BLaER1 (cell line): ENCODE results near the gene RAB23.

Source experiments
- H3K27ac ChIP-seq: shearing (Covaris generic); formaldehyde crosslinking; 2 replicates; pipeline ENCODE4 v1.8.1; 2022
- H3K27me3 ChIP-seq: shearing (Covaris generic); formaldehyde crosslinking; 2 replicates; pipeline ENCODE4 v1.8.1; 2022
- H3K36me3 ChIP-seq: shearing (Covaris generic); formaldehyde crosslinking; 2 replicates; pipeline ENCODE4 v1.8.1; 2022
- H3K4me1 ChIP-seq: shearing (Covaris generic); formaldehyde crosslinking; 2 replicates; pipeline ENCODE4 v1.8.1; 2022
- H3K4me2 ChIP-seq: shearing (Covaris generic); formaldehyde crosslinking; 2 replicates; pipeline ENCODE4 v1.8.1; 2022
- H3K4me3 ChIP-seq: shearing (Covaris generic); formaldehyde crosslinking; 2 replicates; pipeline ENCODE4 v1.8.1; 2022
- H3K9ac ChIP-seq: shearing (Covaris generic); formaldehyde crosslinking; 2 replicates; pipeline ENCODE4 v1.8.1; 2022
- H3K9me3 ChIP-seq: shearing (Covaris generic); formaldehyde crosslinking; 2 replicates; pipeline ENCODE4 v1.8.1; 2022
- H4K20me1 ChIP-seq: shearing (Covaris generic); formaldehyde crosslinking; 2 replicates; pipeline ENCODE4 v1.8.1; 2022
- Cebpa-rat ChIP-seq: shearing (Covaris generic); IDR thresholded peaks from 2 replicates; pipeline ENCODE4 v1.8.1; 2022

The RAB23 gene

GRCh38 chr6:57257911-57258541 lies 35.9 kb upstream of the RAB23 start:
- no peaks in the 10 kb centered on the region for H3K27me3 ChIP-seq
- no peak overlapping the region for H3K9ac ChIP-seq

GRCh38 chr6:57256541-57256940 lies 34.4 kb upstream of the RAB23 start:
- no peaks in the 10 kb centered on the region for H3K27me3 ChIP-seq
- H4K20me1 ChIP-seq = no peaks in the 10 kb centered on the region
- no peaks in the 10 kb centered on the region for H3K4me1 ChIP-seq
- no peak overlapping the region for H3K4me2 ChIP-seq
- no peaks in the 10 kb centered on the region for H3K36me3 ChIP-seq
- no peak overlapping the region for H3K9ac ChIP-seq
- TF ChIP-seq Cebpa-rat = no peak
- no peaks in the 10 kb centered on the region for H3K9me3 ChIP-seq
- H3K27ac ChIP-seq = no peak overlapping the region
- H3K4me3 ChIP-seq = no peak overlapping the region

More at GRCh38 chr6:57257911-57258541, 35.9 kb upstream of the RAB23 start:
- no peaks in the 10 kb centered on the region for H4K20me1 ChIP-seq
- H3K27ac ChIP-seq = no peak overlapping the region
- H3K4me1 ChIP-seq = no peaks in the 10 kb centered on the region
- no peaks in the 10 kb centered on the region for H3K36me3 ChIP-seq
- TF ChIP-seq Cebpa-rat = no peak
- H3K4me2 ChIP-seq = no peak overlapping the region
- no peak overlapping the region for H3K4me3 ChIP-seq
- H3K9me3 ChIP-seq = no peaks in the 10 kb centered on the region

DNA sequence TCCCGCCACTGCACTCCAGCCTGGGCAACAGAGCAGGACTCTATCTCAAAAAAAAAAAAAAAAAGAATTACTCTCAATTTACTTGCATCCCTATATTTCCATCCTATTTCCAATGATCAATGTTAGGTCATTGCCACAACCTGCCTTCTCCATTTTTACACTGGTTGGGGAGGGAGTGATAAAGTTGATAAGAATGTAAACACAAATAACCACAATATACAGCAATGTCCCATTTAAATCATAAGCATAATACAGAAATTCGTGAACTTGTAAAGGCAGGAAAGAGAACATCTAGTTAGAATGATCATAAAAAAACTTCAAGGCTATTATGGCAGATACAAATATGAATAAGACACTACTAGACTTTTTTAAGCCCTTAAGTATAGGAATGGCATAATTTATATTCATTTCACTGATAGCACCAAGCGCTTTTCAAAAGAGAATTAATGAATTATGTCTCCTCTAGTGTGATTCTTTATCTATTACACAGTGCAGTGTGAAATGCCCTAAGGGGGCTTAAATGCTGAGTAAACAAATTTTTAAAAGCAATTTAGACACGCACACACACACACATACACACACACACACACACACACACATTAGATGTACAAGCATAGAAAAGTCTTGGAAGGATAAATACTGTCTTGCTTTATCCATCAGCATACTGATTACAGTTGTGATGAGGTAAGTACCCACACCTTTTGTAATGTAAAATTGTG lies 33.5 kb upstream of the RAB23 start:
- Histone ChIP-seq H4K20me1 (no peaks in the 10 kb centered on the region), H3K27ac (no peak overlapping the region), H3K4me1 (no peaks in the 10 kb centered on the region), H3K9me3 (no peaks in the 10 kb centered on the region), H3K36me3 (no peaks in the 10 kb centered on the region), H3K4me3 (no peak overlapping the region), H3K9ac (no peak overlapping the region), H3K27me3 (no peaks in the 10 kb centered on the region), H3K4me2 (no peak overlapping the region)
- no peak for TF ChIP-seq Cebpa-rat

- no peaks in the 10 kb centered on the region for H3K9me3 ChIP-seq
- no peaks in the 10 kb centered on the region for H3K36me3 ChIP-seq
- H3K27me3 ChIP-seq = no peaks in the 10 kb centered on the region
- TF ChIP-seq Cebpa-rat = no peak
- no peak overlapping the region for H3K4me3 ChIP-seq
- H3K4me2 ChIP-seq = no peak overlapping the region
- H3K4me1 ChIP-seq = no peaks in the 10 kb centered on the region
- no peak overlapping the region for H3K9ac ChIP-seq
- H4K20me1 ChIP-seq = no peaks in the 10 kb centered on the region
- H3K27ac ChIP-seq = no peak overlapping the region
Observed at GRCh38 chr6:57254055-57254717, 32.1 kb upstream of the RAB23 start.

DNA sequence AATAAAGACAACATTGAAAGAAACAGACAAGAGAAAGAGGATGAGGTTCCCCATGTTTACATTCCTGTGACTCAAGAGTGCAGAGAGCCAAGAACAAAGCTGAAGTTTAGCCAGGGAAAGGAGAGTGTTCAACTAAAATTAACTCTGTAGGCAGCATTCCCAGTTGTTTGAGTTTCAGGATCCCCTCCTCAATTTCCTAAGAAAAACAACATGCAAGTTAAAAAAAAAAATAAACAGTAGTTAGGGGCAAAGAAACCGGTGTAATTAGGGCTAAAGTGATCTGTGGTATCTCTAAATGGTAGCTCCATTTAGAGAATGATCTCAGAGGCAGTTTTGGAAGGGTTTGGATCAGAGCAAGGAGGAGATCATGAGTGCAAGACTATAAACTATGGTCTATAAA lies 30.9 kb upstream of the RAB23 start:
- Histone ChIP-seq H3K9ac (no peak overlapping the region), H3K9me3 (no peaks in the 10 kb centered on the region; the same call in 1 of the 2 replicates), H3K36me3 (no peaks in the 10 kb centered on the region), H4K20me1 (no peaks in the 10 kb centered on the region), H3K4me1 (no peaks in the 10 kb centered on the region), H3K4me2 (no peak overlapping the region), H3K4me3 (no peak overlapping the region), H3K27ac (no peak overlapping the region), H3K27me3 (no peaks in the 10 kb centered on the region)
- no peak for TF ChIP-seq Cebpa-rat

DNA sequence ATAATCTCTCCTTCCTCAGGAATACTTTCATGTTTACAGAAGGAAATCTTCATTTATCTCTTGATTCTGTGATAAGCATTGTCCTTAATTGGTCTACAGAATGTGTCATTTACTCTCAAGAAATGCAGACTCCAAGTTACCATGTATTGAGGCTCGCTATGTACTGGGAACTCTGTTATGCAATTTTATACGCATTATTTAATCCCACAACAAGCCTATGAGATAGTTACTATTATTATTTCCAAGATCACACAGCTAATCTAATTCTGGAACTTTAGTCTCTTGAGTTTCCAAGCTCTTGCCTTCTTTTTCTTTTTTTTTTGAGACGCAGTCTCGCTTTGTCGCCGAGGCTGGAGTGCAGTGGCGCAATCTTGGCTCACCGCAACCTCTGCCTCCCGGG lies 30.0 kb upstream of the RAB23 start:
- no peak overlapping the region for H3K27ac ChIP-seq
- H3K27me3 ChIP-seq = no peaks in the 10 kb centered on the region
- no peak overlapping the region for H3K4me2 ChIP-seq
- no peak overlapping the region for H3K4me3 ChIP-seq
- H3K9ac ChIP-seq = no peak overlapping the region
- no peak for TF ChIP-seq Cebpa-rat
- H3K36me3 ChIP-seq = no peaks in the 10 kb centered on the region
- no peaks in the 10 kb centered on the region for H4K20me1 ChIP-seq
- H3K4me1 ChIP-seq = no peaks in the 10 kb centered on the region
- H3K9me3 ChIP-seq = no peaks in the 10 kb centered on the region; the same call in 1 of the 2 replicates

DNA sequence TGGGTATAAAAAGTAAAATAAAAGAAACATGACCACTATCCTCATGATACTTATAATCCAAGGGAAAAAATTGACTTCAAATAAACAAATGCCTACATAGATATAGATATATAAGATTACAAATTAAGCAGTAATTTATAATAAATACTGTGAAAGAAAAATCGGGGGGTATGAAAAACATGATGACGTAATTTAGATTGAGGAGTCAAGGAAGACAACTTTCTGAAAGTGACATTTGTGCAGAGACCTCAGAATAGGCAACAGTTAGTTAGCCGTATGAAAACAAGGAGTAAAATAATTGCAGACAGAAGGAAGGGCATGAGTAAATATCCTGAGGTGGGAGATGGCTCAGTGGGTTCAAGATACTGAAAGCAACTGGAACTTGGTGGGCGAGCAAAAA lies 28.2 kb upstream of the RAB23 start:
- Histone ChIP-seq H3K9me3 (no peaks in the 10 kb centered on the region; the same call in 1 of the 2 replicates), H3K27me3 (no peaks in the 10 kb centered on the region), H3K27ac (no peak overlapping the region), H3K9ac (no peak overlapping the region), H4K20me1 (no peaks in the 10 kb centered on the region), H3K4me3 (no peak overlapping the region), H3K36me3 (no peaks in the 10 kb centered on the region), H3K4me2 (no peak overlapping the region), H3K4me1 (no peaks in the 10 kb centered on the region)
- TF ChIP-seq Cebpa-rat = no peak

- Histone ChIP-seq H3K4me1 (no peaks in the 10 kb centered on the region), H3K27me3 (no peaks in the 10 kb centered on the region), H4K20me1 (no peaks in the 10 kb centered on the region), H3K4me3 (no peak overlapping the region), H3K4me2 (no peak overlapping the region), H3K9me3 (peaks cover 4% of the 10 kb centered on the region), H3K9ac (no peak overlapping the region), H3K36me3 (no peaks in the 10 kb centered on the region), H3K27ac (no peak overlapping the region)
- TF ChIP-seq Cebpa-rat = no peak
Observed at GRCh38 chr6:57248311-57248895, 26.3 kb upstream of the RAB23 start.

DNA sequence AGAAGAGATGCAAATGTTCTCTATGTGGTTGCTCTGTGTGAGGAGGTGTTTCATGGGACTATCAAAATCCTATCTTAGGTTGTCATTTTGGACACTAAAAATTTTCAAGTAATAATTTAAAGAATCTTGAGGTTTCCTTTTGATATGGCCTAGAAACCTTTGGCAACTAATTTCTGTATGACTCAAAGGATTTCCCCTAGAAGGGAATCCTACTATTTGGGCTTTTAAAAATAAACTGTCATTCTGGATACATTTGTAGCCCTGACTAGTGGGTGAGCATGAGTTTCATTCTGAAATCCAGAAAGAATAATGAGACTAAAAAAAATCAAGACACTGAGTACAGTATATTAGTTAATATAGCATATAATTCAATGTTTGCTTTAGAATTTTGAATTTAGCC lies 25.5 kb upstream of the RAB23 start:
- H3K36me3 ChIP-seq = no peaks in the 10 kb centered on the region
- H3K9me3 ChIP-seq = peaks cover 4% of the 10 kb centered on the region
- no peak overlapping the region for H3K9ac ChIP-seq
- no peaks in the 10 kb centered on the region for H4K20me1 ChIP-seq
- no peak overlapping the region for H3K4me3 ChIP-seq
- no peak overlapping the region for H3K27ac ChIP-seq
- TF ChIP-seq Cebpa-rat = no peak
- no peak overlapping the region for H3K4me2 ChIP-seq
- H3K4me1 ChIP-seq = no peaks in the 10 kb centered on the region
- no peaks in the 10 kb centered on the region for H3K27me3 ChIP-seq

DNA sequence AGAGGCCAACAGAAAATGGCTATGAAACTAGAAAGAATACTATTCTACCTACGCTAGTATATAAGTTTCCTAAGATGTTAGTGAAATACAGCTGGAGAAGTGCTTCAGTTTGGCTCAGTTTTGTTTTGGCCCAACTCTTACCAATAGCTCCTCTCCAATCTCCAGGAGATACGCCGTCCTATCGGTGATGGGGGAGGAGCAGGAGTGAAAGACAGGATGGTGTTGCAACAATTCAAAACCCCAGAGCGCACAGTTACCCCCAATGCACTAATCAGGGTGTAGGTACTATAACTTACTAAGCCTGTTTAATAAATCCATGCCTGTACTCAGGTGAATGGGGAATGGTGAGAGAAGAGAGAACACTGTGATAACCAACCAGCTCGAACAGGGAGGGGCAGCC lies 24.2 kb upstream of the RAB23 start:
- Histone ChIP-seq H3K4me2 (no peak overlapping the region), H3K27ac (no peak overlapping the region), H3K4me1 (no peaks in the 10 kb centered on the region), H3K9ac (no peak overlapping the region), H3K36me3 (no peaks in the 10 kb centered on the region), H3K4me3 (no peak overlapping the region), H4K20me1 (no peaks in the 10 kb centered on the region), H3K27me3 (no peaks in the 10 kb centered on the region), H3K9me3 (peaks cover 4% of the 10 kb centered on the region)
- no peak for TF ChIP-seq Cebpa-rat
